Measurements from ENCODE around the gene PAQR7. TPM values are rescaled to one million over a fixed set of nuclear protein-coding genes. Genes with fewer than 3 reads are reported as not detected.

The PAQR7 gene
- total RNA-seq, 1 experiment from 2014 or later: 13.6 TPM

DNA sequence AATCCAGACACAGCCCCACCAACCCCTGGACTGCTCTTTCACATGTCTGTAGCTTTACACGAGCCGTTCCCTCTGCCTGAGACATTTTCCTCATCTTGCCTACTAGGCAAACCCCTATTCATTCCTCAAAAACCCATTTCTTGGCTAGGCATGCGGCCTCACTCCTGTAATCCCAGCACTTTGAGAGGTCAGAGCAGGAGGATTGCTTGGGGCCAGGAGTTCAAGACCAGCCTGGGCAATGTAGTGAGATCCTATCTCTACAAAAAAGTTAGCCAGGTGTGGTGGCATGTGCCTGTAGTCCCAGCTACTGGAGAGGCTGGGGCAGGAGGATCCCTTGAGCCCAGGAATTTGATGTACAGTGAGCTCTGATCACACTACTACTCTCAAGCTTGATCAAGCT, 11.1 kb downstream of the PAQR7 start:
- no TSS peak for BruUV-seq (replicated peaks)
- peaks cover 21% of the 10 kb centered on the region for H3K4me1 Mint-ChIP-seq (ENCODE audit: low read depth, unreplicated experiment)
- CTCF ChIA-PET: interaction anchor here (0.6 to 1.1 kb wide), 2 partner anchors 11 to 1121 kb away, joined by 3 read pairs; partner anchors contain the start of gene PAQR7
- H3K27ac Mint-ChIP-seq (ENCODE audit: unreplicated experiment): no peak overlapping the region
- H3K4me3 Mint-ChIP-seq (ENCODE audit: low read depth, unreplicated experiment): no peak overlapping the region
- DNase-seq: no peak
- no peaks in the 10 kb centered on the region for H3K27me3 Mint-ChIP-seq (ENCODE audit: unreplicated experiment)
- intact Hi-C loops (cut with micrococcal nuclease; ENCODE audit: unreplicated experiment): no loop called here
- H3K9me3 Mint-ChIP-seq (ENCODE audit: low read depth, unreplicated experiment): no peaks in the 10 kb centered on the region
- H3K36me3 Mint-ChIP-seq (ENCODE audit: insufficient read depth, unreplicated experiment): peaks cover 30% of the 10 kb centered on the region
- TF ChIP-seq, protein P1, sequence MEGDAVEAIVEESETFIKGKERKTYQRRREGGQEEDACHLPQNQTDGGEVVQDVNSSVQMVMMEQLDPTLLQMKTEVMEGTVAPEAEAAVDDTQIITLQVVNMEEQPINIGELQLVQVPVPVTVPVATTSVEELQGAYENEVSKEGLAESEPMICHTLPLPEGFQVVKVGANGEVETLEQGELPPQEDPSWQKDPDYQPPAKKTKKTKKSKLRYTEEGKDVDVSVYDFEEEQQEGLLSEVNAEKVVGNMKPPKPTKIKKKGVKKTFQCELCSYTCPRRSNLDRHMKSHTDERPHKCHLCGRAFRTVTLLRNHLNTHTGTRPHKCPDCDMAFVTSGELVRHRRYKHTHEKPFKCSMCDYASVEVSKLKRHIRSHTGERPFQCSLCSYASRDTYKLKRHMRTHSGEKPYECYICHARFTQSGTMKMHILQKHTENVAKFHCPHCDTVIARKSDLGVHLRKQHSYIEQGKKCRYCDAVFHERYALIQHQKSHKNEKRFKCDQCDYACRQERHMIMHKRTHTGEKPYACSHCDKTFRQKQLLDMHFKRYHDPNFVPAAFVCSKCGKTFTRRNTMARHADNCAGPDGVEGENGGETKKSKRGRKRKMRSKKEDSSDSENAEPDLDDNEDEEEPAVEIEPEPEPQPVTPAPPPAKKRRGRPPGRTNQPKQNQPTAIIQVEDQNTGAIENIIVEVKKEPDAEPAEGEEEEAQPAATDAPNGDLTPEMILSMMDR (IDR thresholded peaks at IDR 0.05; ENCODE audit: unreplicated experiment): no peak

DNA sequence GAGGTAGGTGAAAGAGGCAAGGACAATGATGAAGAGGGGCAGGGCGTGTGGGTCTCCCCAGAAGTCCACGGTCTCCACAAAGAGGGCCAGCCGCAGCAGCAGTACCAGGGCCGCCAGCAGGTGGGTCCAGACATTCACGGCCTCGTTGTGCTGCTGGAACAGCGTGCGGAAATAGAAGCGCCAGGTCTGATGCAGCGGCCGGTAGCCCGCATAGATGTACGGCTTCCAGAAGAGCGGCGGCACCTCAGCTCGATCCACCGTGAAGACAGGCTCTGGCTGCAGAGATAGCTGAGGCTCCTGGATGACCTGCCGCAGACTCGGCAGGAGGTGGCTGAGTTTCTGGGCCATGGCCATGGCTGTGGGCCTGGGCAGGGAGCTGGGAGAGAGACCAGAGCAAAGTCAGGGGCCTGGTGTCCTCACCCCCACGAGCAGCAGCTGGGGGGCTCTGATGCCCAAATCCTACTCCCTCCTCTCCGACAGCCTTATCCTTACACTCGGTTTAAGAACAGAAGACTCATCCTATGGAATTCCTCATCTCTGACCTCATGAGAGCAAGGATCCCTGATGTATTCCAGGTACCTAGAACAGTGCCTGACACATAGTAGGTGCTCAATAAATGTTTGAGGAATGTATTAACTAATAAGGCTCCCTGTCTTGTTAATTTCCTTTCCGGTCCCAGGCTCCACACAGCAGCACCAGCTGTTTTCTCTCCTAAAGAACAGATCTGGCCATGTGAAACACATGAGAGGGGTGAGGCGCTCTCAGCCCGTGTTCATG, 11.8 kb downstream of the PAQR7 start:
- CTCF ChIA-PET: no interaction called here
- no peak for DNase-seq
- no peaks in the 10 kb centered on the region for H3K9me3 Mint-ChIP-seq (ENCODE audit: low read depth, unreplicated experiment)
- BruUV-seq (replicated peaks): no TSS peak
- H3K27ac Mint-ChIP-seq (ENCODE audit: unreplicated experiment): no peak overlapping the region
- no peak overlapping the region for H3K4me3 Mint-ChIP-seq (ENCODE audit: low read depth, unreplicated experiment)
- H3K36me3 Mint-ChIP-seq (ENCODE audit: insufficient read depth, unreplicated experiment): peaks cover 34% of the 10 kb centered on the region
- peaks cover 21% of the 10 kb centered on the region for H3K4me1 Mint-ChIP-seq (ENCODE audit: low read depth, unreplicated experiment)
- H3K27me3 Mint-ChIP-seq (ENCODE audit: unreplicated experiment): no peaks in the 10 kb centered on the region
- intact Hi-C loops (cut with micrococcal nuclease; ENCODE audit: unreplicated experiment): no loop called here
- TF ChIP-seq, protein P1 (IDR thresholded peaks at IDR 0.05; ENCODE audit: unreplicated experiment): no peak

DNA sequence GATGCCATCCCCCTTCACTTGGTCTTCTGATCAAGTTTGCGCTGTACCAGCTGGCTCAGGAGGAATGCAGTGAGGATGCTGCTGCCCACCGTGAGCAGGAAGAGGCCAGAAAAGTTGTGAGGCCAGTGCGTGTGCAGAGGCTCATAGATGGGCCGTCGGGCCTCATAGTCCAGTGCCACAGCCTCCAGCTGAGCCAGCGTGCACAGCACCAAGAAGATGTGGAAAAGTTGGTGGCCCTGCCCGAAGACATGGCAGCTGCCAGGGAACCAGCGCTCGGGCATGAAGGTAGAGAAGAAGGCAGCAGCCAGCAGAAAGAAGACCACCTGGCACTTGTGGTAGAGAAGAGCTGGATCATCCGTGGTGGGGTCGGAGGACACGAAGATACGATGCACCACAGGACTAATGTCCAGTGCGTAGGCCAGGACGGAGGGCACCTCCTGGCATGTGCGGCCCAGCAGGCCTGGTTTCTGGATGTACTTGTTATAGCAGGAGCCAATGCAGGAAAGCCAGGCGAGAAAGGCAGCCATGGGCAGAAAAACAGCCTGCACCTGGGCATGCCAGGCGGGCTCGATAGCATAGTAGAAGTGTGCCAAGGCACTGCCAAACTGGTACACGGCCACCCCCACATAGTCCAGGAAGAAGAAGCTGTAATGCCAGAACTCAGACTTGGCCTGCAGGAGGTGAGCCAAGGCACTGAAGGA, 12.6 kb downstream of the PAQR7 start:
- BruUV-seq (replicated peaks): no TSS peak

More for the DNA sequence above, 12.6 kb downstream of the PAQR7 start:
- Mint-ChIP-seq H3K36me3 (ENCODE audit: insufficient read depth, unreplicated experiment) (peaks cover 37% of the 10 kb centered on the region), H3K4me3 (ENCODE audit: low read depth, unreplicated experiment) (no peak overlapping the region), H3K27ac (ENCODE audit: unreplicated experiment) (no peak overlapping the region), H3K27me3 (ENCODE audit: unreplicated experiment) (no peaks in the 10 kb centered on the region), H3K4me1 (ENCODE audit: low read depth, unreplicated experiment) (peaks cover 19% of the 10 kb centered on the region), H3K9me3 (ENCODE audit: low read depth, unreplicated experiment) (no peaks in the 10 kb centered on the region)
- intact Hi-C loops (cut with micrococcal nuclease; ENCODE audit: unreplicated experiment): no loop called here
- TF ChIP-seq, protein P1 (IDR thresholded peaks at IDR 0.05; ENCODE audit: unreplicated experiment): no peak
- DNase-seq: no peak
- CTCF ChIA-PET: no interaction called here

Data from Calu3 (cell line).